IPS-NIHi7 (cell line): Measurements from ENCODE around the gene ADORA2A.

Experiments
- DNase-seq: peaks from one replicate; pipeline ENCODE4 v3.0.0; 2012; ENCODE audit warnings: mixed read lengths; ENCODE audit errors: extremely low spot score

ADORA2A gene

GRCh38 chr22:24432059-24432853 is 4.9 kb downstream of the ADORA2A start:
- DNase-seq = peak; percentile 68

- DNase-seq = no peak
Measured at GRCh38 chr22:24433001-24433827, 5.8 kb downstream of the ADORA2A start.

GRCh38 chr22:24433828-24434470 is 6.5 kb downstream of the ADORA2A start:
- no peak for DNase-seq

- no peak for DNase-seq
Measured at GRCh38 chr22:24434471-24435322, 7.3 kb downstream of the ADORA2A start.

GRCh38 chr22:24435323-24435645 is 7.9 kb downstream of the ADORA2A start:
- no peak for DNase-seq

GRCh38 chr22:24435861-24436371 is 8.5 kb downstream of the ADORA2A start:
- DNase-seq = no peak

GRCh38 chr22:24436553-24436952 is 9.2 kb downstream of the ADORA2A start:
- DNase-seq = no peak

- no peak for DNase-seq
Measured at GRCh38 chr22:24437091-24437490, 9.7 kb downstream of the ADORA2A start.

- DNase-seq = no peak
Measured at GRCh38 chr22:24437741-24438328, 10.4 kb downstream of the ADORA2A start.

GRCh38 chr22:24440270-24440717 is 12.9 kb downstream of the ADORA2A start:
- no peak for DNase-seq

GRCh38 chr22:24440718-24441405 is 13.5 kb downstream of the ADORA2A start:
- DNase-seq = no peak

GRCh38 chr22:24441406-24442351 is 14.3 kb downstream of the ADORA2A start:
- DNase-seq = no peak

- DNase-seq = no peak
Measured at GRCh38 chr22:24442352-24442744, 14.9 kb downstream of the ADORA2A start.

GRCh38 chr22:24443668-24444067 is 16.3 kb downstream of the ADORA2A start:
- DNase-seq = no peak

- DNase-seq = no peak
Measured at GRCh38 chr22:24444251-24444650, 16.9 kb downstream of the ADORA2A start.

GRCh38 chr22:24444729-24445466 is 17.5 kb downstream of the ADORA2A start:
- DNase-seq = no peak

- peak; percentile 59 for DNase-seq
Measured at GRCh38 chr22:24445481-24446259, 18.3 kb downstream of the ADORA2A start.

GRCh38 chr22:24446260-24446611 is 18.8 kb downstream of the ADORA2A start:
- DNase-seq = no peak
